Thyroid gland (tissue), 4 donors: ENCODE measurements around the gene OTOG. TPM values are rescaled to one million over a fixed set of nuclear protein-coding genes. Genes with fewer than 3 reads are reported as not detected.

Experiments
- DNase-seq, 2 donors: peaks; one replicate each; pipeline ENCODE4 v3.0.0-alpha.2; 2019
- H3K27ac ChIP-seq, 3 donors: fragments of 200-600 bp; sonication (generic); 1 replicate in 2 of 3; 2 replicates in 1 of 3; pipeline ENCODE4 v1.5.1; 2016 to 2019; ENCODE audit warnings: mild to moderate bottlenecking in 1 of 3, moderate library complexity in 1 of 3
- H3K27me3 ChIP-seq: fragments of 200-600 bp; sonication (generic); one replicate; pipeline ENCODE4 v1.5.1; 2019
- H3K36me3 ChIP-seq, 2 donors: fragments of 200-600 bp; sonication (generic); one replicate each; pipeline ENCODE4 v1.5.1; 2016 to 2019
- H3K4me1 ChIP-seq, 2 donors: fragments of 200-600 bp; sonication (generic); one replicate each; pipeline ENCODE4 v1.5.1; 2017 to 2019
- H3K4me3 ChIP-seq, 3 donors: fragments of 200-600 bp; sonication (generic); replicated peaks in 1 of 3; 1 replicate in 2 of 3; 2 replicates in 1 of 3; pipeline ENCODE4 v1.5.1; 2016; ENCODE audit warnings: mild to moderate bottlenecking in 1 of 3
- H3K9me3 ChIP-seq: fragments of 200-600 bp; sonication (generic); one replicate; pipeline ENCODE4 v1.5.1; 2017
- POLR2A ChIP-seq, 2 donors: fragments of 450-650 bp; IDR thresholded peaks; one replicate each; pipeline ENCODE4 v1.6.1; 2017; ENCODE audit warnings: antibody characterized with exemption in 2 of 2, mild to moderate bottlenecking in 2 of 2, moderate library complexity in 1 of 2
- WGBS, 2 donors: methylation state at CpG; one replicate each; pipeline ENCODE4 v1.1.5; 2017; 5-methylcytosine and 5-hydroxymethylcytosine counted together
- intact Hi-C: fragments of 100-400 bp; cut with DNase I; formaldehyde crosslinking; loops from one replicate; pipeline ENCODE4 v1.15.1; 2023
- total RNA-seq, 4 donors: library from RNA; depleted of rRNA; stranded (reverse); fragments of >200 nt; gene quantifications; one replicate each; pipeline ENCODE4 v1.2.3, GENCODE V29; 2016
- TF ChIP-seq, protein P1 (sequence below), 6 experiments: fragments of 200-600 bp in 3 of 6; fragments of 450-650 bp in 3 of 6; sonication (generic) in 3 of 6; IDR thresholded peaks; one replicate each; pipeline ENCODE4 v1.5.1; 2016 to 2019; ENCODE audit warnings: antibody characterized with exemption in 6 of 6, mild to moderate bottlenecking in 2 of 6, inconsistent platforms in 1 of 6, moderate library complexity in 1 of 6

OTOG gene
- total RNA-seq, 4 donors from 2014 or later, result not detected

DNA sequence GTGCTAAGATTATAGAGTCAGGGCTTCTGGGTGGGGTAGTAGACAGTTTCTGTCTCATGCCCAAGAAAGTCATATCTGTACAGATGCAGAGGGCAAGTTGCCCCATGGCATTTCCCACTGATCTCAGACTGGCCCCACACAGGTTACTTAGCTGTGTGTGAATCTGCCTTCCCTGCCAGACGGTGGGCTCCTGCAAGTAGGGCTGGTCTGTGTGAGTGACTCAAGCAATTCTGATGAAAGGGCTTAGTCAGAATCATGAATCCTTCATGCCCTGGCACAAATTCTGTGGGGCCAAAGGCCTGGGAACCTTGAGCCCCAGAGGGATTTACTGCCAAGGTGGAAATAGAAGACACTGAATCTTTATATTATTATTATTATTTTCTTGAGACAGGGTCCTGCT lies 33.2 kb upstream of the OTOG start:
- Histone ChIP-seq H3K4me1 (peaks cover 0 to 10% of the 10 kb centered on the region in 2 donors), H3K27me3 (no peaks in the 10 kb centered on the region), H3K36me3 (no peaks in the 10 kb centered on the region), H3K27ac (no peak overlapping the region), H3K9me3 (no peaks in the 10 kb centered on the region), H3K4me3 (no peak overlapping the region)
- WGBS, 2 donors, result 89 to 94% methylated on average over 1 of the region's 1 CpG
- DNase-seq, result no peak
- intact Hi-C loops, result no loop called here
- TF ChIP-seq, protein P1, sequence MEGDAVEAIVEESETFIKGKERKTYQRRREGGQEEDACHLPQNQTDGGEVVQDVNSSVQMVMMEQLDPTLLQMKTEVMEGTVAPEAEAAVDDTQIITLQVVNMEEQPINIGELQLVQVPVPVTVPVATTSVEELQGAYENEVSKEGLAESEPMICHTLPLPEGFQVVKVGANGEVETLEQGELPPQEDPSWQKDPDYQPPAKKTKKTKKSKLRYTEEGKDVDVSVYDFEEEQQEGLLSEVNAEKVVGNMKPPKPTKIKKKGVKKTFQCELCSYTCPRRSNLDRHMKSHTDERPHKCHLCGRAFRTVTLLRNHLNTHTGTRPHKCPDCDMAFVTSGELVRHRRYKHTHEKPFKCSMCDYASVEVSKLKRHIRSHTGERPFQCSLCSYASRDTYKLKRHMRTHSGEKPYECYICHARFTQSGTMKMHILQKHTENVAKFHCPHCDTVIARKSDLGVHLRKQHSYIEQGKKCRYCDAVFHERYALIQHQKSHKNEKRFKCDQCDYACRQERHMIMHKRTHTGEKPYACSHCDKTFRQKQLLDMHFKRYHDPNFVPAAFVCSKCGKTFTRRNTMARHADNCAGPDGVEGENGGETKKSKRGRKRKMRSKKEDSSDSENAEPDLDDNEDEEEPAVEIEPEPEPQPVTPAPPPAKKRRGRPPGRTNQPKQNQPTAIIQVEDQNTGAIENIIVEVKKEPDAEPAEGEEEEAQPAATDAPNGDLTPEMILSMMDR (IDR thresholded peaks at IDR 0.05), result no peak
- no peak for TF ChIP-seq POLR2A (IDR thresholded peaks at IDR 0.05)

DNA sequence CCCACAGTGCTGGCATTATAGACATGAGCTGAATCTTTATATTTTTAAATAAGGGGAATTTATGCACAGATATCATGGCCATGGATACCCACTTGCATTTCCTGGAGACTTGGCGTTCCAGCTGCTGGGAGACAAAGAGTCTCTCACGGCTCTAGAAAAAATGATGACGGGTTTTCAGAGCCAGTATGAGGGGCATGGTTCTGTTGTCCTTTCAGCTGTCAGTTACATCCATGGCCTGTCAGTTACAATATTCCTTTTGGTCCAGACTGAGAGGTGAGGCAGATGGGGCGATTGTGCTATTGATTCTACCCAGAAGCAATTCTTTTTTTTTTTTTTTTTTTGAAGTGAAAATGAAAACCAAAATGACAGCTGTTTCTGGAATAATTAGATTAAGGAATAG lies 32.6 kb upstream of the OTOG start:
- H3K4me3 ChIP-seq, result no peak overlapping the region
- TF ChIP-seq POLR2A (IDR thresholded peaks at IDR 0.05), result no peak
- TF ChIP-seq, protein P1 (IDR thresholded peaks at IDR 0.05), result no peak
- 86 to 94% methylated on average over 4 of the region's 4 CpGs for WGBS, 2 donors
- no peak for DNase-seq
- H3K27me3 ChIP-seq, result no peaks in the 10 kb centered on the region
- no peak overlapping the region for H3K27ac ChIP-seq
- H3K9me3 ChIP-seq, result no peaks in the 10 kb centered on the region
- intact Hi-C loops, result no loop called here
- peaks cover 0 to 10% of the 10 kb centered on the region in 2 donors for H3K4me1 ChIP-seq
- H3K36me3 ChIP-seq, result no peaks in the 10 kb centered on the region

GRCh38 chr11:17515443-17516176 lies 31.4 kb upstream of the OTOG start:
- Histone ChIP-seq H3K27me3 (no peaks in the 10 kb centered on the region), H3K9me3 (no peaks in the 10 kb centered on the region), H3K4me3 (no peak overlapping the region), H3K36me3 (no peaks in the 10 kb centered on the region), H3K4me1 (peaks cover 0 to 3% of the 10 kb centered on the region in 2 donors), H3K27ac (no peak overlapping the region)
- intact Hi-C loops, result no loop called here
- DNase-seq, result no peak
- 79 to 87% methylated on average over 5 of the region's 5 CpGs for WGBS, 2 donors
- no peak for TF ChIP-seq POLR2A (IDR thresholded peaks at IDR 0.05)
- TF ChIP-seq, protein P1 (IDR thresholded peaks at IDR 0.05), result no peak

- no peak overlapping the region for H3K4me3 ChIP-seq
- H3K4me1 ChIP-seq, result no peaks in the 10 kb centered on the region
- TF ChIP-seq, protein P1 (IDR thresholded peaks at IDR 0.05), result no peak
- TF ChIP-seq POLR2A (IDR thresholded peaks at IDR 0.05), result no peak
- no peaks in the 10 kb centered on the region for H3K27me3 ChIP-seq
- H3K27ac ChIP-seq, result no peak overlapping the region
- H3K36me3 ChIP-seq, result no peaks in the 10 kb centered on the region
- DNase-seq, result no peak
- 96 to 97% methylated on average over 7 of the region's 7 CpGs for WGBS, 2 donors
- H3K9me3 ChIP-seq, result no peaks in the 10 kb centered on the region
- intact Hi-C loops, result no loop called here
Observed at GRCh38 chr11:17516551-17517150, 30.4 kb upstream of the OTOG start.

DNA sequence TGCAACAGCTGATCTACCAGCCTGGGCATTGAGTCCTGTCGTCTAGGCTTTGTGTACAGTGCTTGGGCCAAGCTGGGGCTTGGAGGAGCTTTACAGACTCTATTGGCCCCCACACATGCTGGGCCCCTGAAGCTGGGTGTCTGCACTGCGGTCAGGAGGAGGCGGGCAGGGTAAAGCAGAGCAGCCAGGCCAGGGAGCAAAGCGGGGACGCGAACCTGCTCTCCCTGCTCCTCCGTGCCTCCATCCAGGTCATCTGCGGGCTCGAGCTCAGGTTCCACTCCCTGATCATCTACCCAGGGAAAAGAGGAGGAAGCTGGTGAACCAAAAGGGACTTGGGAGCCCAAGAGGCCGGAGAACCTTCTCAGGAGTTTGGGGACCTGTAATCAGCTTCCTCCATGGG lies 29.9 kb upstream of the OTOG start:
- Histone ChIP-seq H3K27me3 (no peaks in the 10 kb centered on the region), H3K4me1 (no peaks in the 10 kb centered on the region), H3K4me3 (no peak overlapping the region), H3K9me3 (no peaks in the 10 kb centered on the region), H3K27ac (no peak overlapping the region), H3K36me3 (no peaks in the 10 kb centered on the region)
- no peak for DNase-seq
- WGBS, 2 donors, result 90 to 91% methylated on average over 10 of the region's 10 CpGs
- intact Hi-C loops, result no loop called here
- TF ChIP-seq, protein P1 (IDR thresholded peaks at IDR 0.05), result no peak
- TF ChIP-seq POLR2A (IDR thresholded peaks at IDR 0.05), result no peak
